Right lobe of liver (tissue), 4 donors: ENCODE data around the gene CHL1.

Experiments used
- CTCF ChIP-seq, 4 donors: fragments of 200-600 bp in 3 of 4; fragments of 450-650 bp in 1 of 4; IDR thresholded peaks; one replicate each; pipeline versions ENCODE4 v1.5.1 to v1.8.0; 2016 to 2022; ENCODE audit warnings: antibody characterized with exemption in 4 of 4, mild to moderate bottlenecking in 2 of 4
- POLR2A ChIP-seq: fragments of 450-650 bp; IDR thresholded peaks from one replicate; pipeline ENCODE4 v1.6.1; 2017; ENCODE audit warnings: antibody characterized with exemption, mild to moderate bottlenecking
- donor health status: DM: no; HTN: no; CAD: no.
- donor health status: DM: no; HTN: no; CAD: no.
- donor health status: DM: no; HTN: yes; CAD: no.

GRCh38 chr3:247916-248315 lies 51.4 kb downstream of the CHL1 start:
- TF ChIP-seq CTCF (IDR thresholded peaks at IDR 0.05) (no peak), POLR2A (no peak)
